Mesenchymal stem cell (in vitro differentiated cells and primary cell): Measurements from ENCODE around the gene AIM2.
A peak's percentile ranks its signal among the peaks of the same experiment; 100 is the strongest.
"Not testable (repeated sequence)": the region's sequence is repeated elsewhere in the genome, so short reads cannot be mapped to it uniquely, and the experiment has no call there.

Experiments used
- DNase-seq: peaks from one replicate; pipeline ENCODE4 v3.0.0-alpha.2; 2013
- H2AFZ ChIP-seq: one replicate; pipeline ENCODE4 v1.6.1; 2013; ENCODE audit warnings: low read depth, mild to moderate bottlenecking, control low read depth, inconsistent platforms, low read length, moderate library complexity
- H2AK5ac ChIP-seq: 2 replicates; pipeline ENCODE4 v1.6.1; 2013; ENCODE audit warnings: low read length, moderate library complexity, mild to moderate bottlenecking, inconsistent platforms; ENCODE audit not compliant: severe bottlenecking
- H2BK120ac ChIP-seq: one replicate; pipeline ENCODE4 v1.6.1; 2013; ENCODE audit warnings: low read depth, mild to moderate bottlenecking, inconsistent platforms, low read length, moderate library complexity
- H2BK12ac ChIP-seq, 2 experiments: one replicate each; pipeline ENCODE4 v1.6.1; 2013; ENCODE audit warnings: inconsistent platforms in 2 of 2, low read length in 2 of 2, mild to moderate bottlenecking in 2 of 2, moderate library complexity in 2 of 2, control low read depth in 1 of 2
- H2BK15ac ChIP-seq: one replicate; pipeline ENCODE4 v1.6.1; 2013; ENCODE audit warnings: mild to moderate bottlenecking, low read depth, inconsistent platforms; ENCODE audit not compliant: poor library complexity, severe bottlenecking
- H2BK5ac ChIP-seq: 2 replicates; pipeline ENCODE4 v1.6.1; 2013; ENCODE audit warnings: low read depth, mild to moderate bottlenecking, low read length, control low read depth, inconsistent platforms; ENCODE audit not compliant: poor library complexity, severe bottlenecking
- H3K14ac ChIP-seq, 2 experiments: one replicate each; pipeline ENCODE4 v1.6.1; 2013; ENCODE audit warnings: inconsistent platforms in 2 of 2, low read length in 2 of 2, control low read depth in 1 of 2, mild to moderate bottlenecking in 1 of 2, moderate library complexity in 1 of 2
- H3K18ac ChIP-seq, 2 experiments: one replicate each; pipeline ENCODE4 v1.6.1; 2013; ENCODE audit warnings: inconsistent platforms in 2 of 2, low read length in 2 of 2, control low read depth in 1 of 2, low read depth in 1 of 2, mild to moderate bottlenecking in 1 of 2
- H3K23ac ChIP-seq, 2 experiments: one replicate each; pipeline ENCODE4 v1.6.1; 2013; ENCODE audit warnings: inconsistent platforms in 2 of 2, low read length in 2 of 2, mild to moderate bottlenecking in 2 of 2, moderate library complexity in 2 of 2, control low read depth in 1 of 2
- H3K27ac ChIP-seq: 2 replicates; pipeline ENCODE4 v1.5.1; 2013; ENCODE audit warnings: mild to moderate bottlenecking, moderate library complexity, low read length, control low read depth, inconsistent platforms; ENCODE audit not compliant: poor library complexity, severe bottlenecking
- H3K27me3 ChIP-seq, 2 experiments: 2 replicates each; pipeline versions ENCODE4 v1.6.1 to v1.7.0; 2013; ENCODE audit warnings: low read length in 2 of 2, mild to moderate bottlenecking in 2 of 2, moderate library complexity in 2 of 2, control low read depth in 1 of 2, inconsistent platforms in 1 of 2; ENCODE audit not compliant: control insufficient read depth in 1 of 2, insufficient read depth in 1 of 2
- H3K36me3 ChIP-seq, 2 experiments: 2 replicates each; pipeline versions ENCODE4 v1.6.1 to v1.7.0; 2013; ENCODE audit warnings: low read length in 2 of 2, control low read depth in 1 of 2, inconsistent platforms in 1 of 2, low read depth in 1 of 2, mild to moderate bottlenecking in 1 of 2; ENCODE audit not compliant: insufficient read depth in 2 of 2, control insufficient read depth in 1 of 2
- H3K4ac ChIP-seq, 2 experiments: one replicate each; pipeline ENCODE4 v1.6.1; 2013; ENCODE audit warnings: inconsistent platforms in 2 of 2, low read length in 2 of 2, mild to moderate bottlenecking in 2 of 2, moderate library complexity in 2 of 2, control low read depth in 1 of 2, low read depth in 1 of 2
- H3K4me1 ChIP-seq: 2 replicates; pipeline ENCODE4 v1.6.1; 2013; ENCODE audit warnings: low read depth, low read length, control low read depth; ENCODE audit not compliant: control insufficient read depth, insufficient read depth
- H3K4me2 ChIP-seq: 2 replicates; pipeline ENCODE4 v1.6.1; 2013; ENCODE audit warnings: low read length, mild to moderate bottlenecking, inconsistent platforms; ENCODE audit not compliant: poor library complexity, severe bottlenecking
- H3K4me3 ChIP-seq, 2 experiments: 2 replicates each; pipeline versions ENCODE4 v1.5.1 to v1.7.0; 2013; ENCODE audit warnings: low read length in 2 of 2, mild to moderate bottlenecking in 2 of 2, control low read depth in 1 of 2, low read depth in 1 of 2; ENCODE audit not compliant: insufficient read depth in 1 of 2
- H3K79me1 ChIP-seq: replicated peaks from 2 replicates; pipeline ENCODE4 v1.6.1; 2013; ENCODE audit warnings: mild to moderate bottlenecking, control low read depth, low read length, inconsistent platforms; ENCODE audit not compliant: poor library complexity, severe bottlenecking
- H3K9ac ChIP-seq: 2 replicates; pipeline ENCODE4 v1.7.0; 2013; ENCODE audit warnings: mild to moderate bottlenecking, low read length, moderate library complexity
- H3K9me3 ChIP-seq: 2 replicates; pipeline ENCODE4 v1.7.0; 2013; ENCODE audit warnings: mild to moderate bottlenecking, low read length; ENCODE audit not compliant: control insufficient read depth
- H4K8ac ChIP-seq: one replicate; pipeline ENCODE4 v1.6.1; 2013; ENCODE audit warnings: inconsistent platforms, mild to moderate bottlenecking, low read length, moderate library complexity
- H4K91ac ChIP-seq: one replicate; pipeline ENCODE4 v1.6.1; 2013; ENCODE audit warnings: mild to moderate bottlenecking, low read length, inconsistent platforms
- WGBS: methylation state at CpG from one replicate; pipeline ENCODE4 v1.1.7; 2013; ENCODE audit warnings: mixed read lengths; 5-methylcytosine and 5-hydroxymethylcytosine counted together

Gene AIM2

GRCh38 chr1:159046486-159046885 is 30.1 kb downstream of the AIM2 start:
- not testable (repeated sequence) for H3K4me3 ChIP-seq, H3K4ac ChIP-seq, H2BK120ac ChIP-seq, H3K9me3 ChIP-seq, H4K8ac ChIP-seq, H2AFZ ChIP-seq, H2BK12ac ChIP-seq, H3K23ac ChIP-seq, H3K4me1 ChIP-seq, DNase-seq, H3K9ac ChIP-seq, H3K4me2 ChIP-seq, H3K79me1 ChIP-seq, H3K18ac ChIP-seq, H3K27me3 ChIP-seq, H2AK5ac ChIP-seq, H3K14ac ChIP-seq, H2BK5ac ChIP-seq, H4K91ac ChIP-seq, H3K27ac ChIP-seq, H2BK15ac ChIP-seq
- WGBS: 60% methylated on average over 1 of the region's 1 CpG
- peaks cover 8 to 86% of the 10 kb centered on the region in 2 experiments for H3K36me3 ChIP-seq

GRCh38 chr1:159040893-159041724 is 35.5 kb downstream of the AIM2 start:
- no peak overlapping the region for H3K4me2 ChIP-seq
- no peaks in the 10 kb centered on the region for H3K27me3 ChIP-seq
- H4K91ac ChIP-seq: no peak overlapping the region
- no peak overlapping the region for H3K18ac ChIP-seq
- H2BK15ac ChIP-seq: no peak overlapping the region
- H2BK120ac ChIP-seq: no peak overlapping the region
- no peaks in the 10 kb centered on the region for H3K4me1 ChIP-seq
- no peak overlapping the region for H3K4ac ChIP-seq
- no peak overlapping the region for H4K8ac ChIP-seq
- no peak for DNase-seq
- H3K36me3 ChIP-seq: peaks cover 12 to 93% of the 10 kb centered on the region in 2 experiments
- H3K4me3 ChIP-seq: no peak overlapping the region
- no peak overlapping the region for H2BK5ac ChIP-seq
- H3K23ac ChIP-seq: no peak overlapping the region
- H3K79me1 ChIP-seq: peaks cover 10% of the 10 kb centered on the region
- H2AFZ ChIP-seq: no peak overlapping the region
- 94% methylated on average over 6 of the region's 7 CpGs for WGBS
- no peaks in the 10 kb centered on the region for H3K9me3 ChIP-seq
- H3K9ac ChIP-seq: no peak overlapping the region
- no peak overlapping the region for H2AK5ac ChIP-seq
- H3K14ac ChIP-seq: no peak overlapping the region
- H2BK12ac ChIP-seq: no peak overlapping the region
- H3K27ac ChIP-seq: no peak overlapping the region

- Histone ChIP-seq H3K27me3 (no peaks in the 10 kb centered on the region), H2BK5ac (no peak overlapping the region), H2BK15ac (no peak overlapping the region), H3K36me3 (peaks cover 12 to 94% of the 10 kb centered on the region in 2 experiments), H3K4me2 (no peak overlapping the region), H3K4me3 (no peak overlapping the region), H3K18ac (no peak overlapping the region), H3K4ac (no peak overlapping the region), H3K27ac (no peak overlapping the region), H2AFZ (no peak overlapping the region), H2BK12ac (no peak overlapping the region), H2BK120ac (no peak overlapping the region), H2AK5ac (no peak overlapping the region), H3K4me1 (no peaks in the 10 kb centered on the region), H3K9me3 (no peaks in the 10 kb centered on the region), H3K79me1 (peaks cover 12% of the 10 kb centered on the region), H4K8ac (no peak overlapping the region), H4K91ac (no peak overlapping the region), H3K14ac (no peak overlapping the region), H3K9ac (peak overlapping the region; percentile 52), H3K23ac (no peak overlapping the region)
- no CpG with 5 or more reads among the region's 1 CpG for WGBS
- DNase-seq: peak; percentile 11
These were observed 36.4 kb downstream of the AIM2 start for GRCh38 chr1:159040206-159040605.

DNA sequence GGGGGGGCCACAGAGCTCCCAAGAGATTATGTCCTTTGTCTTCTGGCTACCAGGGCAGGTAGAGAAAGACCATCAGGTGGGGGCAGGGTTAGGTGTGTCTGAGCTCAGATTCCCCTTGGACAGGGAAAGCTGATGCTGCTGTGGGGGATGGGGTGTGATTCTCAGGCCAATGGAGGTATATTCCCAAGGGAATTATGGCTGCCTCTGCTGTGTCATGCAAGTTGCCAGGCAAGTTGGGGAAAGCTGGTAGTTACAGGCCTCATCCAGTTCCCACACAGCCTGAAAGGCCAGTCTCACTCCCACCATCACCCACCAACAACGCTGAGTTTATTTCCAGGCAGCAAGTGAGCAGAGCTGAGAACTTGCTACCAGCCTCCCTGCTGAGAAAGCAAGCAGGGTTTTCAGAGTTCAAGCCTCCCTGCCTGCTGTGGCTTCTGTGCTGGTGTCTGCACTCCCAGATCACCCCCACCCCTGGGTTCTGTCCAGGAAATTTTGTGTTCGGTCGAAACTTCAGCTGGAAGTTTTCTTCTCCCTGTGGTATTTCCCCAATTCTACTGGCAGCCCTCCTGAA is 45.6 kb downstream of the AIM2 start:
- Histone ChIP-seq H4K8ac (no peak overlapping the region), H3K27me3 (no peaks in the 10 kb centered on the region), H3K4me1 (peaks cover 5% of the 10 kb centered on the region), H3K36me3 (peaks cover 8 to 94% of the 10 kb centered on the region in 2 experiments), H3K79me1 (peaks cover 11% of the 10 kb centered on the region), H2BK5ac (no peak overlapping the region), H3K9me3 (no peaks in the 10 kb centered on the region), H2AFZ (no peak overlapping the region), H4K91ac (no peak overlapping the region), H3K14ac (no peak overlapping the region), H2AK5ac (no peak overlapping the region), H3K27ac (no peak overlapping the region), H3K18ac (peak overlapping the region in 1 of 2 experiments; percentile 11), H3K4me3 (no peak overlapping the region), H2BK15ac (no peak overlapping the region), H3K4ac (no peak overlapping the region), H2BK12ac (no peak overlapping the region), H2BK120ac (no peak overlapping the region), H3K4me2 (no peak overlapping the region), H3K9ac (peak overlapping the region; percentile 50), H3K23ac (no peak overlapping the region)
- DNase-seq: no peak
- 90% methylated on average over 3 of the region's 3 CpGs for WGBS
